VCaP (cell line): Measurements from ENCODE around the gene OSBPL10.
A peak's percentile ranks its signal among the peaks of the same experiment; 100 is the strongest.

Source experiments
- H3K27ac ChIP-seq: fragments of 450-650 bp; 2 replicates; pipeline ENCODE4 v1.5.1; 2017
- CTCF ChIP-seq: fragments of 450-650 bp; conservative IDR thresholded peaks from 2 replicates; pipeline ENCODE4 v1.5.1; 2017; ENCODE audit warnings: mild to moderate bottlenecking, moderate library complexity

Gene OSBPL10

GRCh38 chr3:31973081-31973480, 8.0 kb downstream of the OSBPL10 start:
- no peak for TF ChIP-seq CTCF
- no peak overlapping the region for H3K27ac ChIP-seq

- H3K27ac ChIP-seq = no peak overlapping the region
- no peak for TF ChIP-seq CTCF
These were observed 9.5 kb downstream of the OSBPL10 start for GRCh38 chr3:31971607-31972006.

GRCh38 chr3:31968927-31969418, 12.1 kb downstream of the OSBPL10 start:
- TF ChIP-seq CTCF = no peak
- peak overlapping the region; percentile 25 for H3K27ac ChIP-seq

- TF ChIP-seq CTCF = no peak
- H3K27ac ChIP-seq = peak overlapping the region; percentile 25
These were observed 12.6 kb downstream of the OSBPL10 start for GRCh38 chr3:31968369-31968926.

- no peak for TF ChIP-seq CTCF
- no peak overlapping the region for H3K27ac ChIP-seq
These were observed 13.5 kb downstream of the OSBPL10 start for GRCh38 chr3:31967592-31967991.

- no peak overlapping the region for H3K27ac ChIP-seq
- TF ChIP-seq CTCF = no peak
These were observed 14.0 kb downstream of the OSBPL10 start for GRCh38 chr3:31966978-31967591.

- no peak overlapping the region for H3K27ac ChIP-seq
- no peak for TF ChIP-seq CTCF
These were observed 18.3 kb downstream of the OSBPL10 start for GRCh38 chr3:31962801-31963205.
